GDM1 (cell line): ENCODE data around the gene MINDY1.
A peak's percentile ranks its signal among the peaks of the same experiment; 100 is the strongest.

Experiments used
- DNase-seq: peaks from one replicate; lab custom pipeline; 2025; lab: John Stamatoyannopoulos, UW

Gene MINDY1

GRCh38 chr1:150985179-150985825 is 21.4 kb downstream of the MINDY1 start:
- DNase-seq, result no peak

- DNase-seq, result no peak
Measured at GRCh38 chr1:150981805-150982712, 24.6 kb downstream of the MINDY1 start, which contains the start of gene ANXA9. ANXA9 (plus strand) TSS chr1:150982292; CDS start chr1:150983106, 814 bp downstream.

- no peak for DNase-seq
Measured at GRCh38 chr1:150981177-150981804, 25.4 kb downstream of the MINDY1 start.

GRCh38 chr1:150979092-150980056 is 27.3 kb downstream of the MINDY1 start:
- peak; percentile 80 for DNase-seq

GRCh38 chr1:150976879-150977694 is 29.6 kb downstream of the MINDY1 start:
- DNase-seq, result peak; percentile 97

GRCh38 chr1:150976401-150976821 is 30.3 kb downstream of the MINDY1 start:
- no peak for DNase-seq

GRCh38 chr1:150974580-150975478 is 31.9 kb downstream of the MINDY1 start, which contains the start of gene CERS2:
CERS2 (minus strand) TSS chr1:150974835; CDS start chr1:150969090, 5,745 bp downstream.
- DNase-seq, result peak; percentile 72

- no peak for DNase-seq
Measured at GRCh38 chr1:150973836-150974579, 32.7 kb downstream of the MINDY1 start.

GRCh38 chr1:150973258-150973835 is 33.4 kb downstream of the MINDY1 start:
- DNase-seq, result no peak

- DNase-seq, result no peak
Measured at GRCh38 chr1:150972417-150972940, 34.2 kb downstream of the MINDY1 start.

GRCh38 chr1:150971583-150972416 is 34.9 kb downstream of the MINDY1 start:
- DNase-seq, result no peak

GRCh38 chr1:150970808-150971582 is 35.7 kb downstream of the MINDY1 start:
- no peak for DNase-seq

- DNase-seq, result no peak
Measured at GRCh38 chr1:150969626-150970025, 37.1 kb downstream of the MINDY1 start.

- DNase-seq, result no peak
Measured at GRCh38 chr1:150968491-150968890, 38.2 kb downstream of the MINDY1 start.

GRCh38 chr1:150967936-150968335 is 38.8 kb downstream of the MINDY1 start:
- no peak for DNase-seq

GRCh38 chr1:150966011-150966410 is 40.7 kb downstream of the MINDY1 start:
- no peak for DNase-seq
